Osteocyte (in vitro differentiated cells): ENCODE data around the gene CARTPT. TPM values are rescaled to one million over a fixed set of nuclear protein-coding genes. Genes with fewer than 3 reads are reported as not detected.

Experiments
- DNase-seq: peaks from one replicate; pipeline ENCODE4 v3.0.0; 2021; ENCODE audit warnings: mixed read lengths; ENCODE audit not compliant: unreplicated experiment; ENCODE audit errors: extremely low spot score
- H3K27ac Mint-ChIP-seq: one replicate; pipeline ENCODE4 v1.8.0; 2021; ENCODE audit warnings: mild to moderate bottlenecking, mixed read lengths; ENCODE audit not compliant: unreplicated experiment
- H3K27me3 Mint-ChIP-seq: one replicate; pipeline ENCODE4 v1.8.0; 2021; ENCODE audit warnings: mixed read lengths; ENCODE audit not compliant: unreplicated experiment
- H3K36me3 Mint-ChIP-seq: one replicate; pipeline ENCODE4 v1.8.0; 2021; ENCODE audit warnings: mixed read lengths; ENCODE audit not compliant: unreplicated experiment
- H3K4me1 Mint-ChIP-seq: one replicate; pipeline ENCODE4 v1.8.0; 2021; ENCODE audit warnings: mixed read lengths; ENCODE audit not compliant: unreplicated experiment
- H3K4me3 Mint-ChIP-seq: one replicate; pipeline ENCODE4 v1.8.0; 2021; ENCODE audit warnings: mild to moderate bottlenecking, moderate library complexity, mixed read lengths; ENCODE audit not compliant: unreplicated experiment
- H3K9me3 Mint-ChIP-seq: one replicate; pipeline ENCODE4 v1.8.0; 2021; ENCODE audit warnings: mixed read lengths; ENCODE audit not compliant: unreplicated experiment
- total RNA-seq: library from RNA; stranded (reverse); gene quantifications from 2 replicates; pipeline ENCODE4 v1.2.1, GENCODE V29; 2021
- TF ChIP-seq, protein P1 (sequence below): fragments of 200-600 bp; sonication (generic); IDR thresholded peaks from 2 replicates; pipeline ENCODE4 v1.5.0; 2021; ENCODE audit warnings: antibody characterized with exemption, mild to moderate bottlenecking, moderate library complexity

The CARTPT gene
- total RNA-seq, 1 donor from 2014 or later: not detected

DNA sequence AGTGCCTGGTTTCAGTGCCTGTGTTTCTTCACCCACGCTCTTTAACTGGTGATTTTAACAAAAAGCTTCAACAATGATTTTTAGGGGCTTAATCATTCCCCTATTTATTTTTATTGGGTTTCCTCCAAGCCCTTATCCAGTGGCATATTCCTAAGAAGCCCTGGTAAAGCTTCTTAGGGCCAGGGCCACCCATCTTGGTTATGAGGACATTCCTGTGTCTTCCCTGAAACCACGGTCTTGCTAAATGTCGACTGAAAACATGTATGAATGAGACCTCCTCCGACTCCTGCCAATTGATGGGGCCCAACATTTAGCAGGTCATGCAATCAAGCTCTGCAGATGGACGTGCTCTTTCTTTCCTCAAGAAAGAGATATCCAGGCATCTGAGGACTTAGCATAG is 13.7 kb upstream of the CARTPT start:
- no peaks in the 10 kb centered on the region for H3K4me1 Mint-ChIP-seq
- no peak overlapping the region for H3K27ac Mint-ChIP-seq
- H3K4me3 Mint-ChIP-seq: no peak overlapping the region
- H3K9me3 Mint-ChIP-seq: no peaks in the 10 kb centered on the region
- no peaks in the 10 kb centered on the region for H3K36me3 Mint-ChIP-seq
- no peak for DNase-seq
- TF ChIP-seq, protein P1, sequence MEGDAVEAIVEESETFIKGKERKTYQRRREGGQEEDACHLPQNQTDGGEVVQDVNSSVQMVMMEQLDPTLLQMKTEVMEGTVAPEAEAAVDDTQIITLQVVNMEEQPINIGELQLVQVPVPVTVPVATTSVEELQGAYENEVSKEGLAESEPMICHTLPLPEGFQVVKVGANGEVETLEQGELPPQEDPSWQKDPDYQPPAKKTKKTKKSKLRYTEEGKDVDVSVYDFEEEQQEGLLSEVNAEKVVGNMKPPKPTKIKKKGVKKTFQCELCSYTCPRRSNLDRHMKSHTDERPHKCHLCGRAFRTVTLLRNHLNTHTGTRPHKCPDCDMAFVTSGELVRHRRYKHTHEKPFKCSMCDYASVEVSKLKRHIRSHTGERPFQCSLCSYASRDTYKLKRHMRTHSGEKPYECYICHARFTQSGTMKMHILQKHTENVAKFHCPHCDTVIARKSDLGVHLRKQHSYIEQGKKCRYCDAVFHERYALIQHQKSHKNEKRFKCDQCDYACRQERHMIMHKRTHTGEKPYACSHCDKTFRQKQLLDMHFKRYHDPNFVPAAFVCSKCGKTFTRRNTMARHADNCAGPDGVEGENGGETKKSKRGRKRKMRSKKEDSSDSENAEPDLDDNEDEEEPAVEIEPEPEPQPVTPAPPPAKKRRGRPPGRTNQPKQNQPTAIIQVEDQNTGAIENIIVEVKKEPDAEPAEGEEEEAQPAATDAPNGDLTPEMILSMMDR: no peak
- H3K27me3 Mint-ChIP-seq: peaks cover 83% of the 10 kb centered on the region

DNA sequence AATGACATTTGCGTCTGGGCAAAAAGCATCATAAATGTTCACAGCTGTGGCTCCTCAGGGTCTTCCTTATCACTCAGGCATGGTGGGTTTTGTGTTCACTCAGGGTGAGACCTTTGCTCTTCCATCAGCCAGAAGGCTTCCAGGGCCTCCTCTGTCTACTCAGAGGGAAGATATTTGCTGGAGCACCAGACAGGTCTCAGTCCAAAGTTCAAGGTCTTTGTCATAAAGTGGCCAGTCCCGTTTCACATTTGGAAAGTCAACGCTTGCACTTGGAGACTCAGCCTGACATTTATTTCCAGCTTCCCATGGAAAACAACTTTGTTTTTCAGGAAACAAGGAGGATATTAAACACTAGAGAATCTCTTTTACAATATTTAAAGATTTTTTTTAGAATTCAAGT is 12.2 kb upstream of the CARTPT start:
- peaks cover 88% of the 10 kb centered on the region for H3K27me3 Mint-ChIP-seq
- no peak overlapping the region for H3K27ac Mint-ChIP-seq

DNA sequence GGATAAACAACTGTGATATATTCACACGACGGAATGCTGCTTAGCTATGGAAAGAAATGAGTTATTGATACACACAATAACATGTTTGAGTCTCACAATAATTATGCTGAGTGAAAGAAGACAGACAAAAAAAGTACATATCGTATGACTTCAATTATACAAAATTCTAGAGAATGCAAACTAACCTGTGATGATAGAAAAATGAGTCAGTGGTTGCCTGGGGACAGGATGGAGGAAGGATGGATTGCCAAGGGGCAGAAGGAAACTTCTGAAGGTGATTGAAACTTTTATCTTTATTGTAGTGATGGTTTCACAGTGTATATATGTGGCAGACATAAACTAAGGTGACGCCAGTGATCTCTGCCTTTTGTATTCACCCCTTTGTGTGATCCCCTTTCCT is 7.5 kb upstream of the CARTPT start:
- no peak overlapping the region for H3K27ac Mint-ChIP-seq
- no peaks in the 10 kb centered on the region for H3K9me3 Mint-ChIP-seq
- TF ChIP-seq, protein P1: no peak
- H3K4me1 Mint-ChIP-seq: no peaks in the 10 kb centered on the region
- no peak for DNase-seq
- H3K27me3 Mint-ChIP-seq: peaks cover 79% of the 10 kb centered on the region
- H3K4me3 Mint-ChIP-seq: no peak overlapping the region
- no peaks in the 10 kb centered on the region for H3K36me3 Mint-ChIP-seq

More for the DNA sequence above, 12.2 kb upstream of the CARTPT start:
- Mint-ChIP-seq H3K9me3 (no peaks in the 10 kb centered on the region), H3K4me3 (no peak overlapping the region), H3K4me1 (no peaks in the 10 kb centered on the region), H3K36me3 (no peaks in the 10 kb centered on the region)
- TF ChIP-seq, protein P1: no peak
- DNase-seq: no peak

DNA sequence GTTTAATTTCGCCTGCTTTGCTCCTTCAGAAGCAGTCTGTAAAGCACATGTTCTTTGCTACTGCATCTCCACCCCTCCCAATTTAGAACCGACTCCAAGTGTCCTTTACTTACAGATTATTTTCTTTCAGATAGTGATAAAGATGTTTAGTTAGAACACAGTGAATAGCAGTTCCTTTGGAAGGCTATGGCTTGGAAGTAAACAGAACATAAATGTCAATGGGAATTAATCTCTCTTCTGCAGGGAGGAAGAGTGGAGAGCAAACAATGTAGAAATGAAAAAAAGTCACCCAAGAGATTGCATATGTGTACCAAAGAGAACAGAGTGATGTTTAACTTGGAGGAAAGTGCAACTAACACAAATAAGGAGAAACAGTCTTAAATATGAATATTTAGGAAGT is 4.2 kb upstream of the CARTPT start:
- peaks cover 79% of the 10 kb centered on the region for H3K27me3 Mint-ChIP-seq
- H3K36me3 Mint-ChIP-seq: no peaks in the 10 kb centered on the region
- no peaks in the 10 kb centered on the region for H3K9me3 Mint-ChIP-seq
- no peak overlapping the region for H3K4me3 Mint-ChIP-seq
- H3K4me1 Mint-ChIP-seq: peaks cover 1% of the 10 kb centered on the region
- no peak for DNase-seq
- no peak overlapping the region for H3K27ac Mint-ChIP-seq
- TF ChIP-seq, protein P1: no peak

DNA sequence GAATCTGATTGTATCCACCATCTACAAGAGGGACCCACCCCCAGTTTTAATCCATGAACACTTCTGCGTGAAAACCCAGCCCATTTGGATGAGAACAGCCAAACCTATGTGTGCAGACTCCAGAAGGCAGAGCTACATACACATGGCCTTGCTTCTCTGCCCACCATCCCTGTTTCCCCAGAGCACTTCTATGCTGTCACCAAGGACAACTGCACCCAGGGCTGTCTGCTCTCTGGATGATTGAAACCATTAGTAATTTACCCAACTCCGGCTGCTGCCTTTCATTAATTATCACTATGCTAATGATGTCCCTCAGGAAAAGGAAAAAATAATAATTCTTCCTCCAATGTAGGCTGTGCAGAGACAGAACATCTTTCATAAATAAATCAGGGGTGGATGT is 8.9 kb downstream of the CARTPT start:
- no peak overlapping the region for H3K27ac Mint-ChIP-seq
- H3K4me3 Mint-ChIP-seq: no peak overlapping the region
- peaks cover 69% of the 10 kb centered on the region for H3K27me3 Mint-ChIP-seq
- no peaks in the 10 kb centered on the region for H3K36me3 Mint-ChIP-seq
- peaks cover 2% of the 10 kb centered on the region for H3K4me1 Mint-ChIP-seq
- DNase-seq: no peak
- no peaks in the 10 kb centered on the region for H3K9me3 Mint-ChIP-seq
- TF ChIP-seq, protein P1: no peak
